ENCODE measurements around the gene VN1R5. TPM values are rescaled to one million over a fixed set of nuclear protein-coding genes. Genes with fewer than 3 reads are reported as not detected.

Gene VN1R5
- total RNA-seq, 1 donor from 2014 or later: not detected

- Histone ChIP-seq H3K4me3 (ENCODE audit: low read depth, low read length) (no peak overlapping the region), H3K27me3 (ENCODE audit: control insufficient read depth, insufficient read depth, low read length) (no peaks in the 10 kb centered on the region), H3K36me3 (ENCODE audit: control insufficient read depth, insufficient read depth, low read length) (no peaks in the 10 kb centered on the region)
- TF ChIP-seq CTCF (IDR thresholded peaks at IDR 0.05; ENCODE audit: insufficient read depth, low read length, poor library complexity, severe bottlenecking): no peak
- DNase-seq (ENCODE audit: low read depth): no peak
These were observed 10.2 kb downstream of the VN1R5 start for GRCh38 chr1:247266053-247266452.

- DNase-seq (ENCODE audit: low read depth): no peak
- Histone ChIP-seq H3K4me3 (ENCODE audit: low read depth, low read length) (no peak overlapping the region), H3K36me3 (ENCODE audit: control insufficient read depth, insufficient read depth, low read length) (no peaks in the 10 kb centered on the region), H3K27me3 (ENCODE audit: control insufficient read depth, insufficient read depth, low read length) (no peaks in the 10 kb centered on the region)
- no peak for TF ChIP-seq CTCF (IDR thresholded peaks at IDR 0.05; ENCODE audit: insufficient read depth, low read length, poor library complexity, severe bottlenecking)
These were observed 12.6 kb downstream of the VN1R5 start for GRCh38 chr1:247268390-247269045.

GRCh38 chr1:247269133-247269532 is 13.3 kb downstream of the VN1R5 start:
- Histone ChIP-seq H3K27me3 (ENCODE audit: control insufficient read depth, insufficient read depth, low read length) (no peaks in the 10 kb centered on the region), H3K36me3 (ENCODE audit: control insufficient read depth, insufficient read depth, low read length) (no peaks in the 10 kb centered on the region), H3K4me3 (ENCODE audit: low read depth, low read length) (no peak overlapping the region)
- no peak for TF ChIP-seq CTCF (IDR thresholded peaks at IDR 0.05; ENCODE audit: insufficient read depth, low read length, poor library complexity, severe bottlenecking)
- DNase-seq (ENCODE audit: low read depth): no peak

- DNase-seq (ENCODE audit: low read depth): no peak
- Histone ChIP-seq H3K4me3 (ENCODE audit: low read depth, low read length) (no peak overlapping the region), H3K36me3 (ENCODE audit: control insufficient read depth, insufficient read depth, low read length) (no peaks in the 10 kb centered on the region), H3K27me3 (ENCODE audit: control insufficient read depth, insufficient read depth, low read length) (no peaks in the 10 kb centered on the region)
- TF ChIP-seq CTCF (IDR thresholded peaks at IDR 0.05; ENCODE audit: insufficient read depth, low read length, poor library complexity, severe bottlenecking): no peak
These were observed 14.1 kb downstream of the VN1R5 start for GRCh38 chr1:247270003-247270402.

GRCh38 chr1:247273013-247273412 is 17.1 kb downstream of the VN1R5 start:
- DNase-seq (ENCODE audit: low read depth): no peak
- Histone ChIP-seq H3K27me3 (ENCODE audit: control insufficient read depth, insufficient read depth, low read length) (no peaks in the 10 kb centered on the region), H3K4me3 (ENCODE audit: low read depth, low read length) (no peak overlapping the region), H3K36me3 (ENCODE audit: control insufficient read depth, insufficient read depth, low read length) (no peaks in the 10 kb centered on the region)
- TF ChIP-seq CTCF (IDR thresholded peaks at IDR 0.05; ENCODE audit: insufficient read depth, low read length, poor library complexity, severe bottlenecking): no peak
